LNCaP clone FGC (cell line): ENCODE data around the gene SIN3B.

Experiments used
- DNase-seq: peaks from one replicate; pipeline ENCODE4 v3.0.0-alpha.2; 2011; ENCODE audit warnings: low read depth
- H3K4me3 ChIP-seq: 2 replicates; pipeline ENCODE4 v1.5.1; 2011; ENCODE audit warnings: mild to moderate bottlenecking, low read depth, low read length, control low read depth
- TF ChIP-seq, protein P1 (sequence below): IDR thresholded peaks from 2 replicates; pipeline ENCODE4 v1.5.1; 2012; ENCODE audit warnings: mild to moderate bottlenecking; ENCODE audit not compliant: control insufficient read depth, insufficient read depth; ENCODE audit errors: extremely low read depth

The SIN3B gene

DNA sequence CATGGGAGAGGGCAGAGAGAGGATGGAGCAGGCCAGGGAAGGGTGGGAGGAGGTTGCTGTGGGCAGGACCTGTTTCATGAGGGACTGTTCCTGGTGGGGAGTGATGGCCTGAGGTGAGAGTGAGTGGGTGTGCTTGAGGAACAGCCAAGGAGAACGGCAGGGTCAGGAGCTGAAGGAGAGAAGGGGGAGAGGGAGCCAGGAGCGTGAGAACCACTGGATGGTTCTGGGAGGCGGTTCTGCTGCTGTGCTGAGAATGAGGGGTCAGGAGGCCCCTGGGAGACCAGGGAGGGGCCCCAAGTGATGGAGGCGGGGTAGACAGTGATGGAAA, 7.8 kb downstream of the SIN3B start:
- H3K4me3 ChIP-seq: no peak overlapping the region
- DNase-seq: no peak
- TF ChIP-seq, protein P1, sequence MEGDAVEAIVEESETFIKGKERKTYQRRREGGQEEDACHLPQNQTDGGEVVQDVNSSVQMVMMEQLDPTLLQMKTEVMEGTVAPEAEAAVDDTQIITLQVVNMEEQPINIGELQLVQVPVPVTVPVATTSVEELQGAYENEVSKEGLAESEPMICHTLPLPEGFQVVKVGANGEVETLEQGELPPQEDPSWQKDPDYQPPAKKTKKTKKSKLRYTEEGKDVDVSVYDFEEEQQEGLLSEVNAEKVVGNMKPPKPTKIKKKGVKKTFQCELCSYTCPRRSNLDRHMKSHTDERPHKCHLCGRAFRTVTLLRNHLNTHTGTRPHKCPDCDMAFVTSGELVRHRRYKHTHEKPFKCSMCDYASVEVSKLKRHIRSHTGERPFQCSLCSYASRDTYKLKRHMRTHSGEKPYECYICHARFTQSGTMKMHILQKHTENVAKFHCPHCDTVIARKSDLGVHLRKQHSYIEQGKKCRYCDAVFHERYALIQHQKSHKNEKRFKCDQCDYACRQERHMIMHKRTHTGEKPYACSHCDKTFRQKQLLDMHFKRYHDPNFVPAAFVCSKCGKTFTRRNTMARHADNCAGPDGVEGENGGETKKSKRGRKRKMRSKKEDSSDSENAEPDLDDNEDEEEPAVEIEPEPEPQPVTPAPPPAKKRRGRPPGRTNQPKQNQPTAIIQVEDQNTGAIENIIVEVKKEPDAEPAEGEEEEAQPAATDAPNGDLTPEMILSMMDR: no peak

DNA sequence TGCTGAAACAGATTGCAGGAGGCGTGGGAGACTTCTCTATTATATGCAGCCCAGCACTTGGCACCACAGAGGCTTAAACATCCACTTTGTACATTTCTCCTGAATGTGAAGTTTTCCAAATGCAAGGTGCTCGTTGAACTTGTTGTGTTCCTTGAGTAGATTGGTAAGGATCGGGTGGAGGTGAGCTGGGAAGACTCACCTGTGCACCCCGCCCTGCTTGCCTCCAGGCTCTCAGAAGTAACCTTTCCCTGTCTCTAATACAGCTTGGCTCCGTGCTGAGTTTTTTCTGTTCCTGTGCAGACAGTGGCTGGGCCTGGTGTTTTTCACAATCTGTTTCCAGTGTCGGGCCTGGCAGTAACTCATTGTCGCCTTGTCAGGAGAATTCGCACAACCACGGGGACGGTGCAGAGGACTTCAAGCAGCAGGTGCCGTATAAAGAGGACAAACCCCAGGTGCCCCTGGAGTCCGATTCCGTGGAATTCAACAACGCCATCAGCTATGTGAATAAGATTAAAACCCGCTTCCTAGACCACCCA, 12.3 kb downstream of the SIN3B start:
- TF ChIP-seq, protein P1: no peak
- no peak for DNase-seq
- no peak overlapping the region for H3K4me3 ChIP-seq

DNA sequence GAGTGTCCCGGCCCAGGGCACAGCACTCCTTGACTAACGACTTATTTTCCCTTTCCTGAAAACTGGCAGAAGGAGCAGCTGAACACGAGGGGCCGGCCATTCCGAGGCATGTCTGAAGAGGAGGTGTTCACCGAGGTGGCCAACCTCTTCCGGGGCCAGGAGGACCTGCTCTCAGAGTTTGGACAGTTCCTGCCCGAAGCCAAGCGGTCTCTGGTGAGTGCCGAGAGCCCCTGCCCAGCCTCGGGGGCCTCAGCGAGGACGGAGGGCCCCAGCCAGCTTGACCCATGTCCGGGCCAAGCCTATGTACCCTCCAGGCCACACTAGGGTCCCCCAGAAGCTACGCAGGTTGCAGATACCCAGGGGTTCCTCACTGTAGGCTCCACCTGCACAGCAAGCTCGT, 17.7 kb downstream of the SIN3B start:
- H3K4me3 ChIP-seq: no peak overlapping the region
- TF ChIP-seq, protein P1: no peak
- no peak for DNase-seq

DNA sequence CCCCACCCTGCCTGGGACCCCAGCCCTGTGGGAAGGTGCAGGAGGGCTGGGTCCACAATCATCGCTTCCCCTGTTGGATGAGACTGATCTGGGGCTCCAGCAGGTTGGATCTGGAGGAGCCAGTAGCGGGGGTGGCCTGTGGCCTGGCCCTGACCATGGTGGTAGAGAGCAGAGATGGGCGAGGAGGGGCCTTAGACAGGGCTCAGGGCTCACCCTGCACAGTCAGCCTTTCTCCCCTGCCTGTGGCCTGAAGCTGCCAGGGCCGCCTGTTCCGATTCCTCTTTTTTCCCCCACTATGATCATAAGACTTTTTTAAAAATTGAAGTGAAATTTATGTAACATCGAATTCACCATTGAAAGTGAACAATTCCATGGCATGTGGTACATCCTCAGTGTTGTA, 18.2 kb downstream of the SIN3B start:
- no peak overlapping the region for H3K4me3 ChIP-seq
- DNase-seq: no peak

DNA sequence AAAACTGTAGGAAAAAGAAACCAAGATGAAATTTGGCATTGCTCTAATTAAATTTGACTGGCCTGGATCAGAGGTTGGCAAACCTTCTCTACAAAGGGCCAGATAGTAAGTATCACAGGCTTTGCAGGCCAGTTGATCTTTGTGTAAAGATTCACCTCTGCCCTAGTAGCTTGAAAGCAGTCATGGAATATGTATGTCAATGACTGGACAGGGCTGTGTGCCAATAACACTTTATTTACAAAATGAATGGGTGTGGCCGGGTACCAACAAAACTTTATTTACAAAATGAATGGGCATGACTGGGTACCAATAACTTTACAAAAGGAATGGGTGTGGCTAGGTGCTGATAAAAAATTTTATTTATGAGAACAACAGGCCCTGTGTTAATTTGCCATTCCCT, 20.0 kb downstream of the SIN3B start:
- no peak overlapping the region for H3K4me3 ChIP-seq
- TF ChIP-seq, protein P1: no peak
- DNase-seq: peak; percentile 83

More for the DNA sequence above, 18.2 kb downstream of the SIN3B start:
- TF ChIP-seq, protein P1: no peak

DNA sequence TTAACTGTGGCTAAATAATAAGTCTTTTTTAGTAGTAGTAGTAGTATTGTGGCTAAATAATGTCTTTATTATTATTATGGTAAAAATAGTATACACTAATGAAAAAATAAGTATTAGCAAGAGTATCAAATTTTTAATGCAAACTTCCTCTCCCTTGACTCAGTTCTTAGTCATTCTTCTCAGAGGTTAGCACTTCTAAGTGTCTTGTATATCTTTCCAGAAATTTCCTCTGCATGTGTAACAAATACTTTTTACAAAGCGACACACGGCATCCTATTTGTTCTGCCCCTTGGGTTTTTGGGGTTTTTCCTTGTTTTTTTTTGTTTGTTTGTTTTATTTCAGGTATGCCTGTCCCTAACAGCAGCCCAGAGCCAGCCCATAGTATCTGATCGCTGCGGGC, 20.9 kb downstream of the SIN3B start:
- H3K4me3 ChIP-seq: no peak overlapping the region
- TF ChIP-seq, protein P1: no peak
- DNase-seq: no peak

DNA sequence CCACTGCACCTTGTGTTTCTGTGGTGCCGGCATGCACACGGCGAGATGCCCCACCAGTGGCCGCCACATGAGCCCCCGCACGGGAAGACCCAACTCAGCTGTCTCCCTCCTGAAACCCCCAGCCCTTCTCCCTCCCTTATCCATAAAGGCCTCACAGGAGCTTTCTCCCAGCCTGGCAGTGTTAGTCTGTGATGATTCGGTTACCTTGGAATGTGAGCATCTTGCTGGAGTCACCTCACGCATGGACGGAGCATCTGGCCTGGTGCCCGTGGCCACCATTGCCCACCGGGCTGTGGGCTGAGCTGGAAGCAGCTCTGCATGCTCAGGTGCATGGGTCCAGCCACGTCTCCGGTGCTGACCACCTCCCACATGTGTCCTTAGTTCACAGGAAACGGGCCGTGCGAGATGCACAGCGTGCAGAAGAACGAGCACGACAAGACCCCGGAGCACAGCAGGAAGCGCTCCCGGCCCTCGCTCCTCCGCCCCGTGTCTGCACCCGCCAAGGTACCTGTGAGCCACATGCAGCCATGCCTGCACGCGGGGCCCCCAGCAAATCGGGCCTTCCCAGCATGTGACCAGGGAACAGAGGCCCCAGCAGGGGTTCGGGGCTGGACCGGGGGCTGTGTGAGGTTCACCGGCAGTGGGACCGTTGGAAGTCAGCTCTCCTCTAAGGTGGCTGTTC, 22.0 kb downstream of the SIN3B start:
- no peak for DNase-seq
- H3K4me3 ChIP-seq: no peak overlapping the region
- TF ChIP-seq, protein P1: no peak
